ENCODE measurements around the gene LRRK1.
A peak's percentile ranks its signal among the peaks of the same experiment; 100 is the strongest.

LRRK1 gene

DNA sequence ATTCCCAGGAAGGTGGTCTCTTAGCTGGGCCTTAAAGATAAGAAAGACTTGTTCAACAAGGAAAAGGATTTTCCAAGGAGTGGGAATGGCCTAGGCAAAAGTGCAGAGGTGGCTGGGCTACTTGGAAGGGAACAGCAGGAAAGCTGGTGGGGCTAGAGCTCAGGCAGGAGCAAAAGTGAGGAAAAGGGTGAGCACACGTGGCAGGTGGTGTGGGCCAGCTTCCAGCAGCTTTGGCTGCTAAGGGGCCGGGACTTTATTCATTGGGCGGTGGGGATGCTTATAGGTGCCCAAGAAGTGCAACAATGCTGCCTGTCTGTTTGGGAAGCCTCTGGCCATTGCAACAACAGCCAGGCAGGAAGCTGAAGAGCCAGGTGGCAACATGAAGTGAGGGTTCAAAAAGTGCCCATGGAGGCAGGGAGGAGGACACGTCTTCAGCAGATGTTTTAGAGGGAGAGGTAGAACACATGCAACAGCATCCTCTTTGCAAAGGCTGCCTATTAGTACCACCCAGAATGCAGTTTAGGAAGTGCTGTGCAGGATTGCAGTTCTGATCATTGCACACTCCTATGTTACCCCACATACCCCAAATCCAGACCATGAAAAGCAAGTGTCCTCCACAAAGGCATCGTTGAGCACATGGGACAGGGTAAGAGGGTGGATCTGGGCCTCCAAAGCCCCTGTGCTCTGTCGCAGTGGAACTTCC is 25.7 kb upstream of the LRRK1 start:
- DNase-seq, result no peak

DNA sequence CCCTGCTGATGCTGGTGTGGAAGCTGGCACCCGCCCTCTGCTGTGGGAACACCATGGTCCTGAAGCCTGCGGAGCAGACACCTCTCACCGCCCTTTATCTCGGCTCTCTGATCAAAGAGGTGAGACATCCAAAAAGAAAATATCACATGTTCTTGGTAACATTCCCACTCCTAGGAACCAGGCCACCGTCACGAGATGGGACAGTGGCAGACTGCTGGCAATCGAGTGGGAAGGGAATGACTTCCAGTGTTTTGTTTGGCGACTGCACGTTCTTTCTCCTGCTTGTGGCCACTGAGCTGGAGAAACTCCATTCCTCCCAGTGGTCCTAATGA is 25.2 kb upstream of the LRRK1 start:
- DNase-seq, result no peak

DNA sequence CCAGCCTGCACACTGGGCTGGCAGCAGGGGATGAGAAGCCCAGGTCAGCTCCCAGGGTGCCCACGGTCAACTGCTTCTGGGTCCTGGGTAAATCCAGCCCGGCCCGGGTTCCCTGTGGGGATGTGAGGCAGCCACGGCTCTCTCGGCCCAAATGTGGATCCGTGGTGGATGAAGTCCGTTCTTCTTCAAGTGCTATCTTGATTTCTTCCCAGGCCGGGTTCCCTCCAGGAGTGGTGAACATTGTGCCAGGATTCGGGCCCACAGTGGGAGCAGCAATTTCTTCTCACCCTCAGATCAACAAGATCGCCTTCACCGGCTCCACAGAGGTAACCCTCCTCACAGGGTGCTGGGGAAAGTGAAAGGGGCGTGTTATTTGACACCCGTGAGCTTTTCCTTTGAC is 23.4 kb upstream of the LRRK1 start:
- DNase-seq, result no peak

DNA sequence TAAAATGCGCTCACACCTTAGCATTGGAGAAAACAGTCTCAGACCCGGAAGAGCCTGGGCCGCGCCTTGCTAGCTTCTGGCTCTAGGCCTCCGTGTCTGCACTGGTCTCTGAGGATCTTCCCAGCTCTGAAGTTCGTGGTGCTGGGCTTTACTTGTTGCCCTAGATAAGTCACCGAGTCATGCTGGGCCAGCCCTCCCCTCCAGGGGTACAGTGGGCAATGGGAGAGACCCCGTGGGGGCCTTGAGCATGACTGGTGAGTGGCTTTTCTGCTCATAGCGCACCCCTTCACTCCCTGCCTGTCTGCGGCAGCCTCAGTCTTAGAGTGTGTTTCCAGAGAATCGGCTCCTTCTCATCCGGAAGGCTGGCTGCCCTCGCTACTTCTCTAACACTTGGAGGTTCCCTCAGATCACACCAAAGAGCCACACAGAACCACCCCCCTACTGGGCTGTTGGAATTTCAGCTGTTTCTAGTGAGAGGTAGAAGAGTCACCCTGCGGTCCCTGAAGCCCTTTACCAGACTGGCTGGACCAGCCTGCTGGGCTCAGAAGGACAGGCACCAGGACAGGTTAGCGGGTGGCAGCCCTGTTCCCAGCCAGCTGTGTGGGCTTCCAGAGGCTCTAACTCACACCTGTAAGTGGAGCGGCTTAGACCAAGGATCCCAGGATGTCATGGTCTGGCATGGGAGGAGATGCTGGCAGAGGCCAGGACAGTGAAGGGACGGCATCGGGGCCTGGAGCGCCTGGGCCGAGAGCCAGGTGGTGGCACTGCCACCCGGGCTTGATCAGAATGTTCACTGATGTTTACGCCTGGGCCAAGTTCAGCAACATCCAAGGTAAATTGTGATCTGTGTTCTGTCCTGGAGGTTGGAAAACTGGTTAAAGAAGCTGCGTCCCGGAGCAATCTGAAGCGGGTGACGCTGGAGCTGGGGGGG is 21.7 kb upstream of the LRRK1 start:
- no peak for DNase-seq

GRCh38 chr15:100898152-100898490 is 21.0 kb upstream of the LRRK1 start:
- no peak for DNase-seq

GRCh38 chr15:100898661-100899462 is 20.3 kb upstream of the LRRK1 start:
- no peak for DNase-seq

- DNase-seq, result no peak
Observed at GRCh38 chr15:100899601-100900000, 19.6 kb upstream of the LRRK1 start.

GRCh38 chr15:100900136-100900794 is 18.9 kb upstream of the LRRK1 start:
- DNase-seq, result no peak

GRCh38 chr15:100900795-100901169 is 18.4 kb upstream of the LRRK1 start:
- DNase-seq, result no peak

GRCh38 chr15:100901296-100901695 is 17.9 kb upstream of the LRRK1 start:
- DNase-seq, result no peak

DNA sequence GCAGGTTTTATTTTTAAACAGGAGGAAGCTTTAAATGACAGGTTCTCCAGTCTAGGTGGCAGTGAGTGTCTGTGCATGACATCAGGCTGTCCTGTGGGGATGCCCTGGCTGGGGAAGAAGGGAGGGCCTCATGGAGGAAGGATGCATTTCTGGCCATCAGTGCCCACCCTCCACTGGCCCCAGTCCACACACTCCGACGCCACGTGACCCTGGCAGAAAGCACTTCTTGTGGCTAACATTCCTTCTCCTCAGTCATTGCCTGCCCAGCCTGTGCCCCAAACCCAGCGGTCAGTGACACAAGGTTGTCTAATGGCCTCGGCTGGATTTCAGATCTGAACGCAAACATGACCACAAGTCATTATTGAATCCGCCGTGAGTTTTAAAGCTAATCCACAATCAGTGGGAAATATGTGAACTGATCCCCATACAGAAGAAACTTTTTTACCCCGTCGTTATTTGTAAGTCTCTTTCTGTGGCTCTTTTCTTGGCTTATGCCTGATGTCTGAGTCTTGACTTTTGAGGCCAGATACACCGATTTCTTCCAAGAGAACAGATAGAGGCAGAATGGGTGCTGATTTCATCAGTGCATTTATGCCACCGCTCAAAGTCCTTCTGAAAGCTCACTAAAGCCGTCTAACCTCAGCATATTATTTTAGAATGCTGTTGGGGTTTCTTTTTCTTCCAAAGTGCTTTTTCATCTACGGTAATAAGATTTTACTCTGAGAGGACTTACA is 17.3 kb upstream of the LRRK1 start:
- DNase-seq, result no peak

- DNase-seq, result no peak
Observed at GRCh38 chr15:100902436-100903167, 16.6 kb upstream of the LRRK1 start.

GRCh38 chr15:100903168-100903554 is 16.0 kb upstream of the LRRK1 start:
- DNase-seq, result no peak

DNA sequence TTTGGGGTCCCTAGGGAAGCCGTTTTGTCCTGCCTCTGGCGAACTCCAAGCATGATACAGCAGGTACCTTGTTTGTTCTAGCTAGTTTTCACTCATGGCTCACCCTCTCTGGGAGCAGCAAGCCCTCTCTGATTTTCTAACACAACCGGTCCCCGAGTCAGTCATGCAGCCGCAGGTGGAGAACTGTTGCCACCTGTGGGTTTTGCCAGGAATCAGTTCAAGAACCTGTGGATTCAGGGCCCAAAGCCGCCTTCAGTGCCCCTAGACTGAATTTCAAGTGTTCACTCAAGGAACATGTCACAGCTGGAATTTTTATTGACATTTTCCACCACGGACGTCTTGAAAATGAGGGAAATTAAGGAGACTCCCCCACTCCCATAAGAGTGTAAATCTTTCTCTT is 13.3 kb upstream of the LRRK1 start:
- DNase-seq, result no peak

DNA sequence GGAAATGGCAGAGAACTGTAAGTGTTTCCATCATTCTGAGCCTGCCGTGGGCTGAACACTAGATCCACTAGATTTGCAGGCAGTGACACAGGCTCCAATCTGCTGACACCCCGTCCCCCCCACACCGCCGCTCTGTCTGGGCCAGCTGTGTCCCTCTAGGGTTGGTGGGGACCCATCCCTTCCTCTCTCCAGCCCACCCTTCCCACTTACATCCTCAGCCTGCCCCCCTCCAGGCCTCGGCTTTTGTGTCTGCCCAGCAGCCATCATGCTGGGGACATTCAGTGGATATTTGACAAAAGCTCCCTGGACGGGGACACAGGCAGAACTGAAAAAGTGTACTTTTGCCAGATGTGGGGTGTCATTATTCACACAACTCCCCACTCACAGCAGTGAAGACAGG is 10.7 kb upstream of the LRRK1 start:
- no peak for DNase-seq

DNA sequence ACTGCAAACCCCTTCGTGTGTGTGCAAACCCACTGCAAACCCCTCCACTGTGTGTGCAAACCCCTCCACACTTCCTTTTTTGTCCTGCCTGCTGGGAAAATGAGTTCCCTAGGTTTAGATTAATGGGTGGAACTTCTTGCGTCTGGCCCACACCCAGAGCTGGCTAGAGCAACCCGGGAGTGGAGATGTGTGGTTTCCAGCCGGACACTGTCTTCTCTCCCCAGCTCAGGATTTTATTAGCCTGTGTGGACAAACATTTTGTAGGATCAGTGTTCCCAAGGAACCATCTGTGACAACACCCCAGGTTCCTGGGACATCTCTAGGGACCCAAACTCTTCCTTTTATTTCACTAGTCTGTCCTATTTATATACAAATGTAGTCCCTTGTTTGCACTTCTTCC is 9.6 kb upstream of the LRRK1 start:
- no peak for DNase-seq

GRCh38 chr15:100909989-100910955 is 8.9 kb upstream of the LRRK1 start:
- DNase-seq, result no peak

GRCh38 chr15:100911086-100911485 is 8.1 kb upstream of the LRRK1 start:
- DNase-seq, result no peak

DNA sequence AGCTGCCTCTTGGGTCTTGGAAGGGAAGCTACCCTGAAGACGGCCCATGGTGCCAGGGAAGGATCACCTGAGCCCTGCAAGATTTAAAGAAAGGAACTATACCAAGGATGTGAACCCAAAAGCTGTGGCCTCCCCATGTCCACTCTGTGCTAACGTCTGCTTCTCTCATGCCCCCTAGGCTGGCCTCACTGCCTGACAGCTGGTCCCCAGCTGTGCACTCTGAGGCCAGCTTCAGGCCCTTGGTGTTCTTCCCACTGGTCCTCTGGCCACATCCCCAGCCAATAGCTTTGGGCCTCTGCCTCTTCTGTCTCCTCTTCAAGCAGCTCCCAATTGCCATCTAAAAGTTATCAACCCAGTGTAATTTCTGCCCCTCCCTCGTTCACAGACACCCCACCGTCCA is 5.2 kb upstream of the LRRK1 start:
- DNase-seq, result no peak

DNA sequence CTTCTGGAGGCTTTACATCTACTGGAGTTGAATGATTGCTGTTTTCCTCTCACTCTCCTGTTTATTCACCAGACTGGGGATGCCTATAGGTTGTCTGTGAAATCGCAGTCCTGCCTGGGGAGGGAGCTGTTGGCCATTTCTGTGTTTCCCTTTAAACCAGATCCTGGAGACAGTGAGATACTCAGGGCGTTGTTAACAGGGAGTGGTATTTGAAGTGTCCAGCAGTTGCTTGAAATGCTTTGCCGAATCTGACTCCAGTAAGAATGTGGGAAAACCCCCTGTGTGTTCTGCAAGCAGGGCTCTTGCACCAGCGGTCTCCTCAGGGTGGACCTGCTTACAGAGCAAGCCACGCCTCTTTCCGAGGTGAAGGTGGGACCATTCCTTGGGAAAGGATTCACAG is 4.3 kb upstream of the LRRK1 start:
- peak; percentile 32 for DNase-seq

All from 8988T (cell line).